ENCODE data around the gene COMMD1. TPM values are rescaled to one million over a fixed set of nuclear protein-coding genes. Genes with fewer than 3 reads are reported as not detected.
"Not testable (repeated sequence)": the region's sequence is repeated elsewhere in the genome, so short reads cannot be mapped to it uniquely, and the experiment has no call there.

COMMD1 gene
- total and polyA plus RNA-seq, 3 experiments from 2014 or later: 36.4 to 54.6 (median 41.2) TPM

- no peak overlapping the region for H3K27ac Mint-ChIP-seq
- DNase-seq: no peak
- ChIA-PET POLR2A (no interaction called here), CTCF (no interaction called here)
- no peak overlapping the region for H3K27ac ChIP-seq (ENCODE audit: low read depth, low read length)
- no peaks in the 10 kb centered on the region for H3K27me3 Mint-ChIP-seq
- no peaks in the 10 kb centered on the region for H3K9me3 ChIP-seq (ENCODE audit: low read length)
- H3K9me3 Mint-ChIP-seq: no peaks in the 10 kb centered on the region
- H3K36me3 ChIP-seq (ENCODE audit: insufficient read depth, low read length): no peaks in the 10 kb centered on the region
- peaks cover 4 to 14% (median 8%) of the 10 kb centered on the region in 3 donors for H3K4me1 Mint-ChIP-seq
- peaks cover 0 to 9% (median 4%) of the 10 kb centered on the region in 3 donors for H3K36me3 Mint-ChIP-seq
- H3K4me1 ChIP-seq (ENCODE audit: insufficient read depth, low read length): no peaks in the 10 kb centered on the region
- H3K4me3 ChIP-seq (ENCODE audit: low read length): no peak overlapping the region
- no peak overlapping the region for H3K4me3 Mint-ChIP-seq
- H3K27me3 ChIP-seq (ENCODE audit: insufficient read depth, low read length, poor library complexity, severe bottlenecking): no peaks in the 10 kb centered on the region
These were observed 206.7 kb downstream of the COMMD1 start for GRCh38 chr2:62112179-62112578.

GRCh38 chr2:62114564-62114963 is 209.1 kb downstream of the COMMD1 start:
- H3K27ac ChIP-seq (ENCODE audit: low read depth, low read length): no peak overlapping the region
- Mint-ChIP-seq H3K9me3 (no peaks in the 10 kb centered on the region), H3K27me3 (no peaks in the 10 kb centered on the region), H3K27ac (no peak overlapping the region), H3K36me3 (peaks cover 0 to 9% (median 4%) of the 10 kb centered on the region in 3 donors), H3K4me1 (peaks cover 24 to 36% (median 26%) of the 10 kb centered on the region in 3 donors), H3K4me3 (no peak overlapping the region)
- H3K4me1 ChIP-seq (ENCODE audit: insufficient read depth, low read length): no peaks in the 10 kb centered on the region
- POLR2A ChIA-PET: no interaction called here
- no peaks in the 10 kb centered on the region for H3K27me3 ChIP-seq (ENCODE audit: insufficient read depth, low read length, poor library complexity, severe bottlenecking)
- H3K4me3 ChIP-seq (ENCODE audit: low read length): no peak overlapping the region
- DNase-seq: no peak
- CTCF ChIA-PET: no interaction called here
- no peaks in the 10 kb centered on the region for H3K36me3 ChIP-seq (ENCODE audit: insufficient read depth, low read length)
- H3K9me3 ChIP-seq (ENCODE audit: low read length): no peaks in the 10 kb centered on the region

GRCh38 chr2:62116983-62117382 is 211.5 kb downstream of the COMMD1 start:
- H3K27ac Mint-ChIP-seq: peak overlapping the region in 2 of 8 donors; percentile 26 to 47
- no peak overlapping the region for H3K4me3 Mint-ChIP-seq
- POLR2A ChIA-PET: no interaction called here
- H3K27me3 Mint-ChIP-seq: no peaks in the 10 kb centered on the region
- no peak overlapping the region for H3K4me3 ChIP-seq (ENCODE audit: low read length)
- no peak for DNase-seq
- H3K4me1 ChIP-seq (ENCODE audit: insufficient read depth, low read length): no peaks in the 10 kb centered on the region
- no peaks in the 10 kb centered on the region for H3K27me3 ChIP-seq (ENCODE audit: insufficient read depth, low read length, poor library complexity, severe bottlenecking)
- peaks cover 24 to 36% (median 26%) of the 10 kb centered on the region in 3 donors for H3K4me1 Mint-ChIP-seq
- CTCF ChIA-PET: no interaction called here
- no peaks in the 10 kb centered on the region for H3K36me3 ChIP-seq (ENCODE audit: insufficient read depth, low read length)
- H3K9me3 ChIP-seq (ENCODE audit: low read length): no peaks in the 10 kb centered on the region
- H3K36me3 Mint-ChIP-seq: peaks cover 0 to 6% (median 4%) of the 10 kb centered on the region in 3 donors
- no peaks in the 10 kb centered on the region for H3K9me3 Mint-ChIP-seq
- H3K27ac ChIP-seq (ENCODE audit: low read depth, low read length): no peak overlapping the region

GRCh38 chr2:62118160-62118559 is 212.7 kb downstream of the COMMD1 start:
- Histone ChIP-seq H3K27me3 (ENCODE audit: insufficient read depth, low read length, poor library complexity, severe bottlenecking) (no peaks in the 10 kb centered on the region), H3K4me3 (ENCODE audit: low read length) (no peak overlapping the region), H3K27ac (ENCODE audit: low read depth, low read length) (no peak overlapping the region), H3K36me3 (ENCODE audit: insufficient read depth, low read length) (no peaks in the 10 kb centered on the region), H3K4me1 (ENCODE audit: insufficient read depth, low read length) (no peaks in the 10 kb centered on the region), H3K9me3 (ENCODE audit: low read length) (no peaks in the 10 kb centered on the region)
- ChIA-PET CTCF (no interaction called here), POLR2A (no interaction called here)
- Mint-ChIP-seq H3K4me3 (peak overlapping the region in 1 of 7 donors; percentile 63), H3K36me3 (peaks cover 0 to 8% (median 6%) of the 10 kb centered on the region in 3 donors), H3K27ac (peak overlapping the region in 1 of 8 donors; percentile 10), H3K4me1 (peaks cover 24 to 36% (median 26%) of the 10 kb centered on the region in 3 donors), H3K9me3 (no peaks in the 10 kb centered on the region), H3K27me3 (no peaks in the 10 kb centered on the region)
- no peak for DNase-seq

GRCh38 chr2:62119311-62119974 is 214.0 kb downstream of the COMMD1 start:
- H3K4me1 ChIP-seq (ENCODE audit: insufficient read depth, low read length): no peaks in the 10 kb centered on the region
- peaks cover 0 to 8% (median 6%) of the 10 kb centered on the region in 3 donors for H3K36me3 Mint-ChIP-seq
- peaks cover 24 to 36% (median 26%) of the 10 kb centered on the region in 3 donors for H3K4me1 Mint-ChIP-seq
- H3K27me3 Mint-ChIP-seq: no peaks in the 10 kb centered on the region
- H3K27me3 ChIP-seq (ENCODE audit: insufficient read depth, low read length, poor library complexity, severe bottlenecking): no peaks in the 10 kb centered on the region
- CTCF ChIA-PET: no interaction called here
- peak overlapping the region in 2 of 8 donors; percentile 1 to 21 for H3K27ac Mint-ChIP-seq
- H3K9me3 ChIP-seq (ENCODE audit: low read length): no peaks in the 10 kb centered on the region
- no peak overlapping the region for H3K4me3 Mint-ChIP-seq
- H3K9me3 Mint-ChIP-seq: no peaks in the 10 kb centered on the region
- POLR2A ChIA-PET: no interaction called here
- no peaks in the 10 kb centered on the region for H3K36me3 ChIP-seq (ENCODE audit: insufficient read depth, low read length)
- H3K27ac ChIP-seq (ENCODE audit: low read depth, low read length): no peak overlapping the region
- no peak overlapping the region for H3K4me3 ChIP-seq (ENCODE audit: low read length)
- no peak for DNase-seq

- H3K4me3 Mint-ChIP-seq; H3K9me3 ChIP-seq (ENCODE audit: low read length); H3K27me3 ChIP-seq (ENCODE audit: insufficient read depth, low read length, poor library complexity, severe bottlenecking); H3K27ac Mint-ChIP-seq; H3K27me3 Mint-ChIP-seq; H3K4me1 ChIP-seq (ENCODE audit: insufficient read depth, low read length); H3K27ac ChIP-seq (ENCODE audit: low read depth, low read length); POLR2A ChIA-PET; H3K4me3 ChIP-seq (ENCODE audit: low read length); H3K9me3 Mint-ChIP-seq; CTCF ChIA-PET; DNase-seq; H3K36me3 ChIP-seq (ENCODE audit: insufficient read depth, low read length): not testable (repeated sequence)
- H3K36me3 Mint-ChIP-seq: peaks cover 5 to 26% (median 5%) of the 10 kb centered on the region in 3 donors
- peaks cover 2 to 16% (median 13%) of the 10 kb centered on the region in 3 donors for H3K4me1 Mint-ChIP-seq
These were observed 220.8 kb downstream of the COMMD1 start for GRCh38 chr2:62126239-62126638.

GRCh38 chr2:62133320-62133823 is 227.9 kb downstream of the COMMD1 start:
- H3K9me3 Mint-ChIP-seq: peaks cover 0 to 8% (median 0%) of the 10 kb centered on the region in 5 donors
- Histone ChIP-seq H3K4me1 (ENCODE audit: insufficient read depth, low read length) (no peaks in the 10 kb centered on the region), H3K27me3 (ENCODE audit: insufficient read depth, low read length, poor library complexity, severe bottlenecking) (no peaks in the 10 kb centered on the region), H3K9me3 (ENCODE audit: low read length) (no peaks in the 10 kb centered on the region), H3K4me3 (ENCODE audit: low read length) (no peak overlapping the region), H3K27ac (ENCODE audit: low read depth, low read length) (no peak overlapping the region), H3K36me3 (ENCODE audit: insufficient read depth, low read length) (no peaks in the 10 kb centered on the region)
- ChIA-PET CTCF (interaction anchor here (0.7 kb wide), 1 partner anchor 306 kb away, joined by 3 read pairs; no protein-coding TSS in a partner anchor), POLR2A (no interaction called here)
- peak overlapping the region in 2 of 8 donors; percentile 26 to 36 for H3K27ac Mint-ChIP-seq
- peaks cover 0 to 5% (median 0%) of the 10 kb centered on the region in 3 donors for H3K4me1 Mint-ChIP-seq
- no peaks in the 10 kb centered on the region for H3K27me3 Mint-ChIP-seq
- H3K36me3 Mint-ChIP-seq: peaks cover 8 to 13% (median 13%) of the 10 kb centered on the region in 3 donors
- H3K4me3 Mint-ChIP-seq: no peak overlapping the region
- no peak for DNase-seq

- Histone ChIP-seq H3K9me3 (ENCODE audit: low read length) (no peaks in the 10 kb centered on the region), H3K4me3 (ENCODE audit: low read length) (no peak overlapping the region), H3K27ac (ENCODE audit: low read depth, low read length) (no peak overlapping the region), H3K4me1 (ENCODE audit: insufficient read depth, low read length) (no peaks in the 10 kb centered on the region), H3K27me3 (ENCODE audit: insufficient read depth, low read length, poor library complexity, severe bottlenecking) (no peaks in the 10 kb centered on the region), H3K36me3 (ENCODE audit: insufficient read depth, low read length) (no peaks in the 10 kb centered on the region)
- ChIA-PET POLR2A (no interaction called here), CTCF (no interaction called here)
- Mint-ChIP-seq H3K4me1 (no peaks in the 10 kb centered on the region), H3K27ac (peak overlapping the region in 1 of 8 donors; percentile 69), H3K27me3 (no peaks in the 10 kb centered on the region), H3K9me3 (peaks cover 0 to 8% (median 0%) of the 10 kb centered on the region in 5 donors), H3K4me3 (no peak overlapping the region), H3K36me3 (peaks cover 10 to 17% (median 12%) of the 10 kb centered on the region in 3 donors)
- no peak for DNase-seq
These were observed 231.7 kb downstream of the COMMD1 start for GRCh38 chr2:62136956-62137830.
